ENCODE data around the gene SNED1. TPM values are rescaled to one million over a fixed set of nuclear protein-coding genes. Genes with fewer than 3 reads are reported as not detected.

SNED1 gene
- total and polyA plus RNA-seq, 4 donors, result 0.65 to 18.1 (median 2.8) TPM

DNA sequence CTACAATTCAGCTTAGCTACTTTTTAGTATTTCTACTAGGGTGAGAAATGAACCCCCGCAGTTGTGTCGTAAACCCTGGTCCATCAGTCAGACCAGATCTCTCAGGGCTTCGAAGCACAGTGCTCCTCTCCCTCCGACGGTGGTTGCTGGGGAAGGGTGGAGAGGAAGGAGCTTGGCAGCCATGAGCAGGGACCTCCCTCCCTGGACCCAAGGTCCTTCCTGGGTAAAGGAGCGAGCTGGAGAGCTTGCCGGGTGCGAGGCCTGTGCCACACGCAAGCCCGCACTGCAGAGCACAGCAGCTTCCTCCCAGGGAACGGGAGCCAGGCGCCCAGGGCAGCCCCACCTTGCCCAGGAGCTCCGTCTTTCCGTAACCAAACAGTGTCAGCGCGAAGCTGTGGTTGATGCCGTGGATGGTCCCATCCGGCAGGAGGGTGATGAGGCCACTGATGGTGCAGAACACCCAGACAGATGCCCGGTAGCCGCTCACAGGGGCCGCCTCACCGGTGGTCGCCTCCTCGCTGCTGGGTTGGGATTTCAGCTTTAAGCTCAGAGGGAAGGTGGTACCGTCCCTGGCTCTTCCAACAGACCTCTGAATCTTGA lies 138.3 kb downstream of the SNED1 start:
- no peak overlapping the region for H3K27ac ChIP-seq (ENCODE audit: low read depth in 1 of 2, low read length in 2 of 2)
- no peaks in the 10 kb centered on the region for H3K9me3 ChIP-seq (ENCODE audit: control insufficient read depth in 4 of 4, low read length in 3 of 4)
- no peaks in the 10 kb centered on the region for H3K27me3 ChIP-seq (ENCODE audit: control insufficient read depth in 4 of 4, insufficient read depth in 4 of 4, low read length in 3 of 4)
- DNase-seq (ENCODE audit: low spot score), result no peak
- H3K4me3 ChIP-seq (ENCODE audit: low read depth in 1 of 3, low read length in 3 of 3), result no peak overlapping the region
- WGBS, result 97% methylated on average over 25 of the region's 25 CpGs
- H3K4me1 ChIP-seq (ENCODE audit: control insufficient read depth in 4 of 4, insufficient read depth in 4 of 4, low read length in 3 of 4), result peaks cover 1 to 11% (median 8%) of the 10 kb centered on the region in 4 donors
- no peak overlapping the region for H3K9ac ChIP-seq (ENCODE audit: low read depth in 1 of 2, low read length in 2 of 2)
- TF ChIP-seq, protein P1, sequence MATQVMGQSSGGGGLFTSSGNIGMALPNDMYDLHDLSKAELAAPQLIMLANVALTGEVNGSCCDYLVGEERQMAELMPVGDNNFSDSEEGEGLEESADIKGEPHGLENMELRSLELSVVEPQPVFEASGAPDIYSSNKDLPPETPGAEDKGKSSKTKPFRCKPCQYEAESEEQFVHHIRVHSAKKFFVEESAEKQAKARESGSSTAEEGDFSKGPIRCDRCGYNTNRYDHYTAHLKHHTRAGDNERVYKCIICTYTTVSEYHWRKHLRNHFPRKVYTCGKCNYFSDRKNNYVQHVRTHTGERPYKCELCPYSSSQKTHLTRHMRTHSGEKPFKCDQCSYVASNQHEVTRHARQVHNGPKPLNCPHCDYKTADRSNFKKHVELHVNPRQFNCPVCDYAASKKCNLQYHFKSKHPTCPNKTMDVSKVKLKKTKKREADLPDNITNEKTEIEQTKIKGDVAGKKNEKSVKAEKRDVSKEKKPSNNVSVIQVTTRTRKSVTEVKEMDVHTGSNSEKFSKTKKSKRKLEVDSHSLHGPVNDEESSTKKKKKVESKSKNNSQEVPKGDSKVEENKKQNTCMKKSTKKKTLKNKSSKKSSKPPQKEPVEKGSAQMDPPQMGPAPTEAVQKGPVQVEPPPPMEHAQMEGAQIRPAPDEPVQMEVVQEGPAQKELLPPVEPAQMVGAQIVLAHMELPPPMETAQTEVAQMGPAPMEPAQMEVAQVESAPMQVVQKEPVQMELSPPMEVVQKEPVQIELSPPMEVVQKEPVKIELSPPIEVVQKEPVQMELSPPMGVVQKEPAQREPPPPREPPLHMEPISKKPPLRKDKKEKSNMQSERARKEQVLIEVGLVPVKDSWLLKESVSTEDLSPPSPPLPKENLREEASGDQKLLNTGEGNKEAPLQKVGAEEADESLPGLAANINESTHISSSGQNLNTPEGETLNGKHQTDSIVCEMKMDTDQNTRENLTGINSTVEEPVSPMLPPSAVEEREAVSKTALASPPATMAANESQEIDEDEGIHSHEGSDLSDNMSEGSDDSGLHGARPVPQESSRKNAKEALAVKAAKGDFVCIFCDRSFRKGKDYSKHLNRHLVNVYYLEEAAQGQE (IDR thresholded peaks at IDR 0.05), result no peak
- TF ChIP-seq RXRA (IDR thresholded peaks at IDR 0.05), result no peak
- TF ChIP-seq RAD21 (IDR thresholded peaks at IDR 0.05), result no peak
- TF ChIP-seq, protein P2, sequence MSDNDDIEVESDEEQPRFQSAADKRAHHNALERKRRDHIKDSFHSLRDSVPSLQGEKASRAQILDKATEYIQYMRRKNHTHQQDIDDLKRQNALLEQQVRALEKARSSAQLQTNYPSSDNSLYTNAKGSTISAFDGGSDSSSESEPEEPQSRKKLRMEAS (IDR thresholded peaks at IDR 0.05), result no peak
- TF ChIP-seq, protein P3, sequence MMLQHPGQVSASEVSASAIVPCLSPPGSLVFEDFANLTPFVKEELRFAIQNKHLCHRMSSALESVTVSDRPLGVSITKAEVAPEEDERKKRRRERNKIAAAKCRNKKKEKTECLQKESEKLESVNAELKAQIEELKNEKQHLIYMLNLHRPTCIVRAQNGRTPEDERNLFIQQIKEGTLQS (IDR thresholded peaks at IDR 0.05), result no peak
- TF ChIP-seq FOXA1 (IDR thresholded peaks at IDR 0.05), result no peak
- no peak for TF ChIP-seq HNF4A (conservative IDR thresholded peaks at IDR 0.05)
- peaks cover 0 to 4% (median 0%) of the 10 kb centered on the region in 4 donors for H3K36me3 ChIP-seq (ENCODE audit: control insufficient read depth in 4 of 4, insufficient read depth in 3 of 4, low read depth in 1 of 4, low read length in 3 of 4)

DNA sequence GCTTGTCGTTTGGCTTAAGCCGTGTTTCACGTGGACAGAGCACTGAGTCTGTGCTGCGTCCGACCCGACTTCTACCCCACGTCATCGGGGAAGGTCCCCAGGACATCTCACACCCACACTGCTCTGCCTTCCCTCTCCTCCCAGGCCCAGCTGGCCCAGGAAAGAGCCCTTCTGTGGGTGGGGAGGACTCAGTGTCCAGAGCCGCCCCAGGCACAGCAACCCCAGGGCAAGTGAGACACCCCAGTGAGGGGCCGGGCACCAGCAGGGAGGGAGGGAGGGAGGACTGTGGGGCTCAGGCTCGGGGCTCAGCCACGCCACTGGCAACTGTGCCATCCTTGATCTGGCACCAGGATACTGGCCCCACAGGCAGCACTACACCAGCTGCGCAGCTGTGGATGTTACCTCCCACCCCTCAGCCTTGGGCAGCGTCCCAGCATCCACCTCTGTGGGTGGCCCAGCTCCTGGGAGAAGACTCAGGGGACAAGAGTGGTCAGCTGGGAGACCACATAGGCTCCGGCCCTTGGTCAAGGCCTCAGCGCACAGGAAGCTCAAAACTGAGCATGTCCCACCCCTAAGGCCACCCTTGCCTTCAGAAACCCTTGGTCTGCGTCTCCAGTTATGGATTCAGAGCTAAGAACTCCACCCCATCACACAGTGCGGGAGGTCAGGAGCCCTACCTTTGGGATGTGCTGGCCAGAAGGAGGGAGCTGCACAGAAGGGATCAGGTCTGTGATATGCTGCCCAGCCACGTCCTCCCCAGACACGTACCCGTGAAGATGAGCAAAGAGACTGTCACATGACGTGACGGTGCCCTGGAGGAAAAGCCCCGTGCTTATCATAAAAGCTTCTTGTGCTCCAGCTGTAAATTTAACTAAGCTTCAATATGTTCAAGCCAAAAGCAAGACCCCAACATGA lies 139.1 kb downstream of the SNED1 start:
- 96% methylated on average over 24 of the region's 24 CpGs for WGBS
- H3K9me3 ChIP-seq (ENCODE audit: control insufficient read depth in 4 of 4, low read length in 3 of 4), result no peaks in the 10 kb centered on the region
- no peak for DNase-seq (ENCODE audit: low spot score)

More for the DNA sequence above, 139.1 kb downstream of the SNED1 start:
- Histone ChIP-seq H3K27ac (ENCODE audit: low read depth in 1 of 2, low read length in 2 of 2) (no peak overlapping the region), H3K36me3 (ENCODE audit: control insufficient read depth in 4 of 4, insufficient read depth in 3 of 4, low read depth in 1 of 4, low read length in 3 of 4) (peaks cover 0 to 4% (median 0%) of the 10 kb centered on the region in 4 donors), H3K27me3 (ENCODE audit: control insufficient read depth in 4 of 4, insufficient read depth in 4 of 4, low read length in 3 of 4) (no peaks in the 10 kb centered on the region), H3K9ac (ENCODE audit: low read depth in 1 of 2, low read length in 2 of 2) (no peak overlapping the region), H3K4me3 (ENCODE audit: low read depth in 1 of 3, low read length in 3 of 3) (no peak overlapping the region), H3K4me1 (ENCODE audit: control insufficient read depth in 4 of 4, insufficient read depth in 4 of 4, low read length in 3 of 4) (peaks cover 1 to 11% (median 8%) of the 10 kb centered on the region in 4 donors)
- TF ChIP-seq YY1 (IDR thresholded peaks at IDR 0.05) (no peak), TAF1 (conservative IDR thresholded peaks at IDR 0.05) (no peak)
- TF ChIP-seq, protein P3 (IDR thresholded peaks at IDR 0.05), result no peak
- TF ChIP-seq, protein P1 (IDR thresholded peaks at IDR 0.05), result no peak
- TF ChIP-seq, protein P4, sequence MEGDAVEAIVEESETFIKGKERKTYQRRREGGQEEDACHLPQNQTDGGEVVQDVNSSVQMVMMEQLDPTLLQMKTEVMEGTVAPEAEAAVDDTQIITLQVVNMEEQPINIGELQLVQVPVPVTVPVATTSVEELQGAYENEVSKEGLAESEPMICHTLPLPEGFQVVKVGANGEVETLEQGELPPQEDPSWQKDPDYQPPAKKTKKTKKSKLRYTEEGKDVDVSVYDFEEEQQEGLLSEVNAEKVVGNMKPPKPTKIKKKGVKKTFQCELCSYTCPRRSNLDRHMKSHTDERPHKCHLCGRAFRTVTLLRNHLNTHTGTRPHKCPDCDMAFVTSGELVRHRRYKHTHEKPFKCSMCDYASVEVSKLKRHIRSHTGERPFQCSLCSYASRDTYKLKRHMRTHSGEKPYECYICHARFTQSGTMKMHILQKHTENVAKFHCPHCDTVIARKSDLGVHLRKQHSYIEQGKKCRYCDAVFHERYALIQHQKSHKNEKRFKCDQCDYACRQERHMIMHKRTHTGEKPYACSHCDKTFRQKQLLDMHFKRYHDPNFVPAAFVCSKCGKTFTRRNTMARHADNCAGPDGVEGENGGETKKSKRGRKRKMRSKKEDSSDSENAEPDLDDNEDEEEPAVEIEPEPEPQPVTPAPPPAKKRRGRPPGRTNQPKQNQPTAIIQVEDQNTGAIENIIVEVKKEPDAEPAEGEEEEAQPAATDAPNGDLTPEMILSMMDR (IDR thresholded peaks at IDR 0.05; ENCODE audit: low read depth, low read length, missing input control), result no peak
